Melanocyte of skin (primary cell): Measurements from ENCODE around the gene EPN1. TPM values are rescaled to one million over a fixed set of nuclear protein-coding genes. Genes with fewer than 3 reads are reported as not detected.

ENCODE experiments used
- small RNA-seq, 2 donors: library from RNA; depleted of rRNA; stranded (forward); fragments of <200 nt; gene quantifications; one replicate each; pipeline ENCODE3, GENCODE V24; 2012
- total RNA-seq, 2 donors: library from RNA; depleted of rRNA; stranded (reverse); fragments of >200 nt; gene quantifications; 2 replicates each; pipeline ENCODE4 v1.2.3, GENCODE V29; 2012

EPN1 gene
- 10 to 100 TPM; 23.3 to 29.9 TPM for total RNA-seq

GRCh38 chr19:55674841-55675660 lies at the start of gene EPN1:
Gene EPN1, plus strand, starts transcription at chr19:55675226. Its CDS starts 3,402 bp downstream, at chr19:55678628.

DNA sequence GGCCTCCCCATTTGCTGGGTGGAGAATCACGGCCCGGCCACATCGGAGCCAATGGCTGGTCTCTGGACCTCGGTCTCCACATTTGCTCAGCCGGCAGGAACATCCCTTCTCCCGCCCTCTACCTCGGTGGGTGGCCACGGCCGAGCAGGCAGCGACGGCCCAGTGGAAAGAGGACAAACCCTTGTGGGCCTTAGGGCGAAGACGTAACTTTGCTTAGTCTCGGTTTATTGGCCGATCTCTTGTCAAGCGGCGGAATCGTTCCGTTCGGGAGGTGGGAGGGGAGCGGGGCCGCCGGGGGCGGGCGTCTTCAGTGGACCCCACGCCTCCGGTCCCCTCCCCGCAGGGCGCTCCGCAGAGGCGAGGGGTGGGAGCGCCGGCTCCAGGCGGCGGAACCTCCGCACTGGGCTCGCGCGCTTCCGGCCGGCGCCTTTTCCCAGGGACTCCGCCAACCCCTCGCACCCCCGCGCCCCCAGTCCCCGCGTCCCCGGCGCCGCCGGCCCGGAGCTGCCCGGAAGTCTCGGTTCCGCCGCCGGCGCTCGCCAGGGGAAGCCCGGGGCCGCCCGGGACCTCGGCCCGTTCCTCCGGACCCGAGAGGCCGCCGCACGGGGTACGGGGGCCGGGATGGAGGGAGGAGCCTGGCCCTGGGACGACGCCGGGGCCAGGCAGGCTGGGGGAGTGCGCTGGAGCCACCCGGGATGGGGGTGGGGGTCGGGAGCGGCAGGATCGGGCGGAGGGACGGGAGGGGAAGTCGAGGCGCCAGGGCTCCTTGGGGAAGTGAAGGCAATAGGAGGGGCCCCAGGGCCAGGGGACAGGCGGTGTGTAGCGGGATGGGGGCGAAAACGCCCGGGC lies 34.2 kb upstream of the EPN1 start, which contains the start of gene ZNF580:
Gene ZNF580, plus strand, starts transcription at position 426 of the 849 bp plus-strand sequence. CDS start 1,507 bp downstream, outside the sequence.

DNA sequence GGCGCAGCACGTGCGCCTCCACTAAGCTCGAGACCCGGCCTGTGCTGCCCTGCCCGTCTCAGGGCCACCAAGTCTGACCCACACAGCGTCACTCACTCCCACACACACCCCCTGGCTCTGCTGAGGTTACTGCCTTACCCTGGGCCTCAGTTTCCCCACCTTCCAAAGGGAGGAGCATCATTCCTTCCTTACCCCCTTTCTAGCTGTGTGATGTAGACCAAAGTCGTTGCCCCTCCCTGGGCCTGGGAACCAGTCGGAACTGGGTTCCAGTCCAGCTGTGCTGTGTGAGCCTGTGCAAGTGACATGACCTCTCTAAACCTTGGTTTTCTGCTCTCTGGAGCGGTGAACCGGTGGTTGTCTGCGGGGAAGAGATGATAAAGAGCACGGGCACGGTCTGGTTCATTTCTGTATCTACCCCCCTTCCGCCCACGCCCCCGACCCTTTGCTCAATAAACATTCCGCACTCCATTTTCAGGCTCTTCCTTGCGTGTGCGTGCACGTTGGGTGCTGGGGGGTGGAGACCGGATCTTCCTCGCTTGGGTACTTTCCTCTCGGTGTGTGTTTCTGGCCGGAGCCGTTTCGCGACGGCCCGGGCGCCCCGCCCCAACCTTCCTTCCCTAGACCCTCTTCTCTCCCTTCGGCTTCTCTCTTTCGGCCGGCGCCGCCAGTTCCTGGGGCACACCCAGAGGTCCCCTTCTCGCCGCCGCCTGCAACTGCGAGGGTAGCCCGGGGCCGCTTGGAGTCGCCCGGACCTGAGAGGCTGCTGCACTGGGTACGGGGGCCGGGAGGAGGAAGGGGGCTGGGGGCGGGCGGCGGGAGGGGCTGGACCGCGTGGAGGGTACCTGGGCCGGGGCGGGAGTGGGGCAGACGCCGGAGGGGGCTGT lies 31.8 kb upstream of the EPN1 start, which contains the start of gene ZNF581:
Gene ZNF581, plus strand, starts transcription at position 647 of the 884 bp plus-strand sequence. CDS start 923 bp downstream, outside the sequence.

GRCh38 chr19:55647732-55648584 lies 27.1 kb upstream of the EPN1 start, which contains the start of gene CCDC106:
Gene CCDC106, plus strand, starts transcription at chr19:55648212. Its CDS starts 835 bp downstream, at chr19:55649047.

GRCh38 chr19:55654868-55655647 lies 20.0 kb upstream of the EPN1 start, which contains the start of gene U2AF2:
Gene U2AF2, plus strand, starts transcription at chr19:55655035. Its CDS starts 70 bp downstream, at chr19:55655105.

DNA sequence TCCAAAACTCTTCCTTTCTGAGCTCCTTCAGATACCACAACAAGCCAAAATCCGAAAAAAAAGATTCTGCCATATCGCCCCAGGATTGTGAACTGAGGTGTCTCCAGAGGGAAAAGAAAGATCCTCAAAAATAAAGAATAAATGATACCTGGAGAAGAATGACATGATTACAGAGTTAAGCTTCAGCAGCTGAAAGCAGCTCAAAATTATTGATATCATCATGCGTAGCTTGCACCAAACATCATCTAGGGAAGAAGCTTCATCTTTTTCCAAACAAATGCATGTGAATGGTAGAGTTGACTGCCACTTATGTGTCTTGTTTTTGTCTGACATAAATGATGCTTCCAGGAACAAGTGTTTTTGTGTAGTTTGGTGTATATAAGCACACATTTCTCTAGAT lies 63.3 kb downstream of the EPN1 start, which contains the start of gene NLRP9:
Gene NLRP9, minus strand, starts transcription at position 101 of the 400 bp plus-strand sequence. Its CDS starts 28 bp downstream, at position 73.

GRCh38 chr19:55758797-55759196 lies 83.8 kb downstream of the EPN1 start, which contains the start of gene RFPL4A:
Gene RFPL4A, plus strand, starts transcription at chr19:55759097. Its CDS starts 2,704 bp downstream, at chr19:55761801.

Small RNA genes within 50 kb of the gene (small RNA-seq; reads per million reads assigned to genes)
- gene AC010525.2 = 0 reads per million in 2 donors

Other genes with a start within 250 kb of the EPN1 start
- not detected for gene SHISA7, start 231.9 kb upstream of the EPN1 start, total RNA-seq
- gene ISOC2, start 213.6 kb upstream of the EPN1 start, total RNA-seq = 10 to 100 TPM; 66.4 to 95.6 TPM
- not detected for gene C19orf85, start 210.5 kb upstream of the EPN1 start, total RNA-seq
- gene ZNF628, start 198.6 kb upstream of the EPN1 start, total RNA-seq = 1 to 10 TPM; 4.8 to 5.7 TPM
- 10 to 100 TPM; 13.4 to 18.6 TPM for gene NAT14, start 190.0 kb upstream of the EPN1 start, total RNA-seq
- gene SSC5D, start 186.8 kb upstream of the EPN1 start, total RNA-seq = under 1 TPM; 0.67 to 0.69 TPM
- gene SBK2, start 138.1 kb upstream of the EPN1 start, total RNA-seq = not detected
- not detected for gene SBK3, start 129.7 kb upstream of the EPN1 start, total RNA-seq
- 1 to 10 TPM; 4.5 to 7.0 TPM for gene ZNF579, start 94.4 kb upstream of the EPN1 start, total RNA-seq
- 1 to 10 TPM; 2.4 to 3.3 TPM for gene FIZ1, start 75.7 kb upstream of the EPN1 start, total RNA-seq
- gene ZNF524, start 74.9 kb upstream of the EPN1 start, total RNA-seq = 1 to 10 TPM; 6.3 to 6.9 TPM
- gene ZNF865, start 69.6 kb upstream of the EPN1 start, total RNA-seq = 1 to 10 TPM; 1.4 to 2.3 TPM
- gene ZNF784, start 50.7 kb upstream of the EPN1 start, total RNA-seq = 1 to 10 TPM; 3.3 to 4.5 TPM
- gene ZNF580, start 34.2 kb upstream of the EPN1 start, total RNA-seq = 1 to 10 TPM; 6.0 to 6.5 TPM
- gene ZNF581, start 31.6 kb upstream of the EPN1 start, total RNA-seq = 10 to 100 TPM; 10.7 to 14.0 TPM
- gene CCDC106, start 27.0 kb upstream of the EPN1 start, total RNA-seq = 10 to 100 TPM in 1 of 2 donors, 1 to 10 TPM in 1; 9.7 to 16.2 TPM
- gene U2AF2, start 20.2 kb upstream of the EPN1 start, total RNA-seq = 100 to 1,000 TPM in 1 of 2 donors, 10 to 100 TPM in 1; 81.9 to 141 TPM
- gene NLRP9, start 63.2 kb downstream of the EPN1 start, total RNA-seq = not detected
- gene RFPL4A, start 83.9 kb downstream of the EPN1 start, total RNA-seq = not detected
- gene RFPL4AL1, start 93.9 kb downstream of the EPN1 start, total RNA-seq = not detected
- not detected for gene NLRP11, start 156.8 kb downstream of the EPN1 start, total RNA-seq
- gene NLRP4, start 161.3 kb downstream of the EPN1 start, total RNA-seq = not detected